Stomach smooth muscle (tissue), 2 donors: Measurements from ENCODE around the gene OSTM1.
"Not testable (repeated sequence)": the region's sequence is repeated elsewhere in the genome, so short reads cannot be mapped to it uniquely, and the experiment has no call there.

Experiments used
- H3K27ac ChIP-seq: one replicate; pipeline ENCODE4 v1.7.0; 2013; ENCODE audit warnings: mild to moderate bottlenecking, low read length, inconsistent platforms
- H3K27me3 ChIP-seq, 2 donors: one replicate each; pipeline ENCODE4 v1.7.0; 2013; ENCODE audit warnings: low read length in 2 of 2; ENCODE audit not compliant: insufficient read depth in 2 of 2, control insufficient read depth in 1 of 2
- H3K36me3 ChIP-seq, 2 donors: one replicate each; pipeline ENCODE4 v1.7.0; 2013; ENCODE audit warnings: low read length in 2 of 2; ENCODE audit not compliant: control insufficient read depth in 2 of 2, insufficient read depth in 2 of 2
- H3K4me1 ChIP-seq: one replicate; pipeline ENCODE4 v1.7.0; 2013; ENCODE audit warnings: low read length; ENCODE audit not compliant: control insufficient read depth, insufficient read depth
- H3K4me3 ChIP-seq, 2 donors: one replicate each; pipeline ENCODE4 v1.7.0; 2013; ENCODE audit warnings: low read length in 2 of 2
- H3K9ac ChIP-seq, 2 donors: one replicate each; pipeline ENCODE4 v1.7.0; 2013; ENCODE audit warnings: low read length in 2 of 2, mild to moderate bottlenecking in 1 of 2
- H3K9me3 ChIP-seq, 2 donors: one replicate each; pipeline ENCODE4 v1.7.0; 2013; ENCODE audit warnings: low read length in 2 of 2; ENCODE audit not compliant: control insufficient read depth in 2 of 2
- donor health status: healthy.
- donor health status: Pancreatic carcinoma.

The OSTM1 gene

DNA sequence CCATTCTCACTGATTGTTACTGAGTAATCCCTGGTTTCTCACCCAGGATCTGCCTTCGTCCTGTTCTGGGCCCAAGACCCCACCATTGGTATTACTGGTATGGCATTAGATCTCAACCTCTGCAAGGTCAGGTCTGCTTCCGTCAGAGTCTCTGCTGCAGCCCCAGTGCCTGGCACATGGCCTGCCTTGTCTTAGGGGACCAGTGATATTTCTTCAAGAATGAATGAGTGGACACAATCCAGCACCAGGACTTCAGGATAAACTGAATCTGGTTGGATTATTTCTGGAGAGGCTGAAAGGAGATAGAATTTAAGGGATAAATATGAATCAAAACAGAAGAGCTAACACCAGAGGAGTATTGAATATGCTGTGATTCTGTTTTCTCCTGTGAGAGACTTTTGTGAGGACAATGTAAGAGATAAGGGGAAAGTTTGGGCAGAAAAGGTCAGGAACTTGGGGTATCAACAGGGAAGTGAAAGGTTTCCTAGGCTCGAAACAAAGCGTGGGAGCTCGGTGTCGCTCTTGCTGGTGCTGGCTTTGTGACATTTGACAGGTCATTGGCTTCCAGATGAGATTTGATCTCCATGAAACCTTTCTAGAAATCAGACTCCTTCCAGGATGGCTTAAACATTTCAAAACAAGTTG, 53.9 kb downstream of the OSTM1 start:
- no peaks in the 10 kb centered on the region for H3K36me3 ChIP-seq
- H3K4me1 ChIP-seq = no peaks in the 10 kb centered on the region
- no peak overlapping the region for H3K9ac ChIP-seq
- H3K27ac ChIP-seq = no peak overlapping the region
- no peaks in the 10 kb centered on the region for H3K9me3 ChIP-seq
- H3K4me3 ChIP-seq = no peak overlapping the region
- no peaks in the 10 kb centered on the region for H3K27me3 ChIP-seq

DNA sequence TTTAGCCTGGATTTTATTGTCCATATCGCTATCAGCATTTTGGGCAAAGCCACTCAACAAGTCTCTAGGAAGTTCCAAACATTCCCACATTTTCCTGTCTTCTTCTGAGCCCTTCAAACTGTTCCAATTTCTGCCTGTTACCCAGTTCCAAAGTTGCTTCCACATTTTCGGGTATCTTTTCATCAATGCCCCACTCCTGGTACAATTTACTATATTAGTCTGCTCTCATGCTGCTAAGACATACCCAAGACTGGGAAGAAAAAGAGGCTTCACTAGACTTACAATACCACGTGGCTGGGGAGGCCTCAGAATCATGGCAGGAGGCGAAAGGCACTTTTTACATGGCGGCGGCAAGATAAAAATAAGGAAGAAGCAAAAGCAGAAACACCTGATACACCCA, 58.3 kb downstream of the OSTM1 start:
- not testable (repeated sequence) for H3K9me3 ChIP-seq, H3K27me3 ChIP-seq, H3K27ac ChIP-seq, H3K36me3 ChIP-seq, H3K4me1 ChIP-seq, H3K9ac ChIP-seq, H3K4me3 ChIP-seq

DNA sequence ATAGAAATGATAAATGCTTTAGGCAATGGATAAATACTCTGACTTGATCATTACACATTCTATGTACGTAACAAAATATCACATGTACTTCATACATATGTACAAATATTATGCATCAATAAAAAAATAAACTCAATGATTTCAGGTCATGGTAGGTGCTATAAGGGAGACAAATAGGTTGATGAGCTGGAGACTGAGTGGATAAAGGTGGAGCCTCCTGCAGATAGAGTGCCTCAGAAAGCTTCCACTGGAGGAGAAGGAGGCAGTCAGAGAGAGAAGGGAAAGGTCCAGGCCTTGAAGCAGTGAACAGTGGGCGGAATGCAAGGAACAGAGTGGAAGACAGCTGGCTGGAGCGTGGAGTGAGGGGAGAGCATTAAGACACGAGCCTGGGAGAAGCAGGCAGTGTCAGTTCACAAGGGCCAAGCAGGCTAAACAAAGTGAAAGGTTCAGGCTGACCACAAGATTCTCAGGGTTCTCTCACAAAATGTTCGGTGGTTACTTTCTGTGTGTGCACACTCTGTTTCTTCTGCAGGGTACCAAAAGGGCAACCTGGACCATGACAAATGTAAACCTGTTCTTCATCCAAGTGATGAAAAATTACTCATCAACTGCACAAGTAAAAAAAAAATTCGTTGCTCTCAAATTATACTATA, 60.6 kb downstream of the OSTM1 start:
- Histone ChIP-seq H3K4me3 (no peak overlapping the region), H3K36me3 (no peaks in the 10 kb centered on the region), H3K9me3 (peaks cover 6 to 9% of the 10 kb centered on the region in 2 donors), H3K27ac (no peak overlapping the region), H3K9ac (no peak overlapping the region), H3K27me3 (no peaks in the 10 kb centered on the region), H3K4me1 (no peaks in the 10 kb centered on the region)

DNA sequence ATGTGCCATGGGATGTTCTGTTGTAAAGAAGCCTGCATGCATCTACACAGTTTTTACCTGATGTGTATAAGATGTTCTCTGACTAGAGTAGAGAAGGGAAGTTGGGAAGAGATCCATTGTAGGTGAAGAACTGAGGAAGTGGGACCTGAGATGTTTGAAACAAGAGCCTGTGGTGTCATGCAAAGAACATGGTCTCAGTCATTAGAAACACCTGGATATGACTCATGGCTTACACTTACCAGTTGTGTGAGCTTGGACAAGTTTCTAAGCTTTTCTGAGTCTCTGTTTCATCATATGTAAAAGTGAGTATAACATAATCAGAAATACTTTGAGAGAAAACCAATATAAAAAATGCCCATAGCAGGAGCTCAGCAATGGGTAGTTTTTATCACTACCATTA, 64.6 kb downstream of the OSTM1 start:
- Histone ChIP-seq H3K4me1 (no peaks in the 10 kb centered on the region), H3K36me3 (no peaks in the 10 kb centered on the region), H3K9me3 (peaks cover 6 to 9% of the 10 kb centered on the region in 2 donors), H3K27ac (no peak overlapping the region), H3K4me3 (no peak overlapping the region), H3K27me3 (no peaks in the 10 kb centered on the region), H3K9ac (no peak overlapping the region)

DNA sequence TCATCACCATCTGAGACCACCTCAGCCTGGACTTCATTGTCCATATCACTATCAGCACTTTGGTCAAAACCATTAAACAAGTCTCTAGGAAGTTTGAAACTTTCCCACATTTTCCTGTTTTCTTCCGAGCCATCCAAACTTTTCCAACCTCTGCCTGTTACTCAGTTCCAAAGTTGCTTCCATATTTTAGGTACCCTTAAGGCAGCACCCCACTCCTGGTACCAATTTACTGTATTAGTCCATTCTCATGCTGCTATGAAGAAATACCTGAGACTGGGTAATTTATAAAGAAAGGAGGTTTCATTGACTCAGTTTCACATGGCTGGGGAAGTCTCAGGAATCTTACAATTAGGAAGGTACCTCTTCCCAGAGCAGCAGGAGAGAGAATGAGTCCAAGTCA, 65.3 kb downstream of the OSTM1 start:
- H3K9me3 ChIP-seq, H3K27ac ChIP-seq, H3K27me3 ChIP-seq, H3K4me3 ChIP-seq, H3K9ac ChIP-seq, H3K36me3 ChIP-seq, H3K4me1 ChIP-seq: not testable (repeated sequence)

DNA sequence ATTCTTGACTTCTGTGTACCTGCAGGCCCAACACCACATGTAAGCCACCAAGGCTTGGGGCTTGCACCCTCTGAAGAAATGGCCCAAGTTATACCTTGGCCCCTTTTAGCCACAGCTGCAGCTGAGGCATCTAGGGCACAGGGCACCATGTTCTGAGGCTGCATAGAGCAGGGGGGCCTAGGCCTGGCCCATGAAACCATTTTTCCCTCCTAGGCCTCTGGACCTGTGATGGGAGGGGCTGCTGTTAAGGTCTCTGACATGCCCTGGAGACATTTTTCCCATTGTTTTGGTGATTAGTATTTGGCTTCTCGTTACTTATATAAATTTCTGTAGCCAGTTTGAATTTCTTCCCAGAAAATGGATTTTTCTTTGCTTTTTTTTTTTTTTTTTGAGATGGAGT, 66.2 kb downstream of the OSTM1 start:
- Histone ChIP-seq H3K27me3 (no peaks in the 10 kb centered on the region), H3K27ac (no peak overlapping the region), H3K9ac (no peak overlapping the region), H3K4me1 (no peaks in the 10 kb centered on the region), H3K36me3 (no peaks in the 10 kb centered on the region), H3K9me3 (peaks cover 6 to 9% of the 10 kb centered on the region in 2 donors), H3K4me3 (no peak overlapping the region)

DNA sequence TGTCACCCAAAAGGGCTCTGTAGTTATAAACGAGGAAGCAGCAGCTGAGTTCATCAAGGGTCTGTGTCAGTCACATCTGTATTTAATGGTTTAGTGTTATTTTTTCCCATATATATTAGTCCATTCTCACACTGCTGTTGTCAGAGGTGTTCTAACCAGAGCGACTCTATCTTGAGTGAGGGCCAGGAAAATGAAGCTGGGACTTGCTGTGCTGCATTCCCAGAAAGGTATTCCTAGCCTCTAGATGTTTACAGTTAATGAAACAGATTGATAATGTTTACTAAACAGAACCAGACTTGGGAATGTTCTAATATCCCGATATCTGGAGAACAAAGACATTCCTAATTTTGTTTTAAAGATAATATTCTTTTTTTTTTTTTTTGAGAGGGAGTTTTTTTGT, 68.6 kb downstream of the OSTM1 start:
- no peaks in the 10 kb centered on the region for H3K4me1 ChIP-seq
- H3K4me3 ChIP-seq = no peak overlapping the region

DNA sequence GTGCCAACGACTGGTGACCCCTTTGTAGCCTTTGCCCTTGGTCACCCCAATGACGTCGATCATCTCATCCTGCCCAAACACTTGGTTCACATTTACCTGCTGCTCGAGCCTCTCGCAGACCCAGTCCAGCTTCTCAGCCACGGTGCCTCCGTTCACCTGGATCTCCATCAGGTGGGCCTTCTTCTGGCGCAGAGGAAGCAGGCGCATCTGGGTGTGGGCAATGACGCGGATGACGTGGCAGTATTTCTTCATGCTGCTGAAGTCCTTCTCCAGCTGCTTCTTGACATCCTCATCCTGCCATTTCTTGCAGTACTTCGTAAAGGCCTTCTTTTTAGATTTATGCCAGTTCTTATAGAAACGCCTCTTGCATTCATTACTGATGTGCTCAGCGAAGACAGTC, 69.7 kb downstream of the OSTM1 start:
- no peak overlapping the region for H3K9ac ChIP-seq
- no peaks in the 10 kb centered on the region for H3K27me3 ChIP-seq
- H3K4me1 ChIP-seq = no peaks in the 10 kb centered on the region
- no peak overlapping the region for H3K4me3 ChIP-seq
- H3K27ac ChIP-seq = no peak overlapping the region
- H3K9me3 ChIP-seq = peaks cover 6 to 9% of the 10 kb centered on the region in 2 donors
- no peaks in the 10 kb centered on the region for H3K36me3 ChIP-seq

More for the DNA sequence above, 68.6 kb downstream of the OSTM1 start:
- no peaks in the 10 kb centered on the region for H3K36me3 ChIP-seq
- no peaks in the 10 kb centered on the region for H3K27me3 ChIP-seq
- H3K27ac ChIP-seq = no peak overlapping the region
- no peak overlapping the region for H3K9ac ChIP-seq
- H3K9me3 ChIP-seq = peaks cover 6 to 9% of the 10 kb centered on the region in 2 donors

DNA sequence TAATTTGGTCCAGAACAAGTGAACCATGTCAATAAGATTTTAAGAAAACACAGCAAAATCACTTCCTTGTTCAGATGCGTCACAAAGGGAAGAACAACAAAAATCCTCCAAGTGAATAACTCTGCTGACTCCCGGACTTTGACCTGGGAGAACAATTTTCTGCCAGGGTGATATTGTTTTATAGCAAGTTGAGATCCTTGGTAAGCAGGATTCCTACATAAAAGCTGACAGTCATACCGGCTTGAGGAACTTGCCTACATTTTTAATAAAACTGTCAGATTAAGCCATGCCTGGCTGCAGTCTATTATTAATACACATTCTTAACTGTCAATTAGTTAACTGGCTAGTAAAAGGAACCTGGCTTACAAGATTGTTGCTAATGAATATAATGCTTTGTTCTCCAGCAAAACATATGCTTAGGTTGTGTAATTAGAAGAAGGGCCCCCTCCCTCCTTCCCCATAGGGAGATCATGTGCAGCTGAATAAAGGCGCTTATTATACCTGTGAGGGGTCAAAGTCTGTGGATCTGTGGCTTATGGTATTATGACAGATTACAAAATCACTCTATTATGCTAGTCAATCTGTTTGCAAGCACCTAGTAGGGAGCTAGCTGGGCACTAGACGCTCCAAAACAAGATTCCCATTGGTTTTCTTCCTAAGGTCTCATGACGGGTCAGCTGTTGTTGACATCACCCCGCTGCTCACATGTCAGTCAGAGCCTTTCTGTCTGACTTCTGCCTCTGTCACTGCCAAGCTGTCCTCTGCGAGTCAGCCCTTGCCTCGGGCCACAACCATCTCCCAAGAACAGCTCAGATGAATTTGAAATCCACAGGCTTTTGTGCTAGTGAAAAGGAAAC, 71.9 kb downstream of the OSTM1 start:
- Histone ChIP-seq H3K4me3 (no peak overlapping the region), H3K4me1 (no peaks in the 10 kb centered on the region), H3K27me3 (no peaks in the 10 kb centered on the region), H3K9ac (no peak overlapping the region), H3K27ac (no peak overlapping the region), H3K36me3 (no peaks in the 10 kb centered on the region), H3K9me3 (no peaks in the 10 kb centered on the region)

DNA sequence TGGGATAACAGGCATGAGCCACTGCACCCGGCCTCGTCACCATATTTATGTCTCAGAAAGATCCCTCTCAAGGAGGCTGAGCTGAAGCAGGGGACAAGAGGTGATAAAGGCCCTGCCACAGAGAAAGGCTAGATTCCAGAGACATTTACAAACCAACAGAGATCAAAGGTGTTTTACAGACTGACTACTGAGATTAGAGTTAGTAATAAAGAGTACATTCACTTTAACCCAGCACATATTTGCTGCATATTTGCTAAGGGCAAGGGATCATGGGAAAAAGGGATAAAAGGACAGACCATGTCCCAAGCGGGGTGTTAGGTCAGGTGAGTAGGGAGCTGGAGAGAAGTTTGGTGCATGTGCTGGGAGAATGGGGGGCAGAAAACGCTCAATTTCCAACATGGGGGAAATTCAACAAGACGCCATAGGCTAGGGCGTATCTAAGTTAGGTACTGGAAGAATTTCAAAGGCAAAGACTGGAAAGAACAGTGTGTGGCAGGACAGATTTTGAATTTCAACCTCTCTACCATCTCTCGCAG, 72.8 kb downstream of the OSTM1 start:
- H3K9ac ChIP-seq = no peak overlapping the region
- no peak overlapping the region for H3K27ac ChIP-seq
- no peaks in the 10 kb centered on the region for H3K4me1 ChIP-seq
- H3K9me3 ChIP-seq = no peaks in the 10 kb centered on the region
- H3K4me3 ChIP-seq = no peak overlapping the region
- no peaks in the 10 kb centered on the region for H3K36me3 ChIP-seq
- H3K27me3 ChIP-seq = no peaks in the 10 kb centered on the region
